ENCODE data around the gene EXOC3L1.

The EXOC3L1 gene

GRCh38 chr16:67156143-67156844 lies 33.6 kb downstream of the EXOC3L1 start:
- no peaks in the 10 kb centered on the region for H3K9me3 ChIP-seq (ENCODE audit: control insufficient read depth, low read length)
- H3K27me3 ChIP-seq (ENCODE audit: control insufficient read depth, insufficient read depth, low read length, poor library complexity, severe bottlenecking), result peaks cover 100% of the 10 kb centered on the region
- H3K4me1 ChIP-seq (ENCODE audit: control insufficient read depth, insufficient read depth, low read length), result peaks cover 9% of the 10 kb centered on the region
- no peaks in the 10 kb centered on the region for H3K36me3 ChIP-seq (ENCODE audit: control insufficient read depth, insufficient read depth, low read length)
- no peak overlapping the region for H3K27ac ChIP-seq (ENCODE audit: insufficient read depth, low read depth, low read length, poor library complexity, severe bottlenecking)
- WGBS, 2 experiments, result 58 to 59% methylated on average over 15 of the region's 15 CpGs
- H3K4me3 ChIP-seq (ENCODE audit: insufficient read depth, low read depth, low read length), result no peak overlapping the region

- H3K4me3 ChIP-seq (ENCODE audit: insufficient read depth, low read depth, low read length), result peak overlapping the region; percentile 14
- no peak overlapping the region for H3K27ac ChIP-seq (ENCODE audit: insufficient read depth, low read depth, low read length, poor library complexity, severe bottlenecking)
- WGBS, 2 experiments, result 6% methylated on average over 74 of the region's 74 CpGs
- peaks cover 9% of the 10 kb centered on the region for H3K4me1 ChIP-seq (ENCODE audit: control insufficient read depth, insufficient read depth, low read length)
- no peaks in the 10 kb centered on the region for H3K9me3 ChIP-seq (ENCODE audit: control insufficient read depth, low read length)
- peaks cover 100% of the 10 kb centered on the region for H3K27me3 ChIP-seq (ENCODE audit: control insufficient read depth, insufficient read depth, low read length, poor library complexity, severe bottlenecking)
- H3K36me3 ChIP-seq (ENCODE audit: control insufficient read depth, insufficient read depth, low read length), result no peaks in the 10 kb centered on the region
These were observed 34.4 kb downstream of the EXOC3L1 start for GRCh38 chr16:67155295-67156142.

- Histone ChIP-seq H3K4me3 (ENCODE audit: insufficient read depth, low read depth, low read length) (peak overlapping the region; percentile 14), H3K27me3 (ENCODE audit: control insufficient read depth, insufficient read depth, low read length, poor library complexity, severe bottlenecking) (peaks cover 100% of the 10 kb centered on the region), H3K27ac (ENCODE audit: insufficient read depth, low read depth, low read length, poor library complexity, severe bottlenecking) (no peak overlapping the region), H3K4me1 (ENCODE audit: control insufficient read depth, insufficient read depth, low read length) (peaks cover 7% of the 10 kb centered on the region), H3K9me3 (ENCODE audit: control insufficient read depth, low read length) (no peaks in the 10 kb centered on the region), H3K36me3 (ENCODE audit: control insufficient read depth, insufficient read depth, low read length) (no peaks in the 10 kb centered on the region)
- WGBS, 2 experiments, result 21 to 22% methylated on average over 61 of the region's 61 CpGs
These were observed 35.2 kb downstream of the EXOC3L1 start for GRCh38 chr16:67154578-67155294.

- H3K36me3 ChIP-seq (ENCODE audit: control insufficient read depth, insufficient read depth, low read length), result peaks cover 19% of the 10 kb centered on the region
- peaks cover 75% of the 10 kb centered on the region for H3K27me3 ChIP-seq (ENCODE audit: control insufficient read depth, insufficient read depth, low read length, poor library complexity, severe bottlenecking)
- WGBS, 2 experiments, result 63 to 65% methylated on average over 8 of the region's 8 CpGs
- H3K9me3 ChIP-seq (ENCODE audit: control insufficient read depth, low read length), result no peaks in the 10 kb centered on the region
- H3K4me3 ChIP-seq (ENCODE audit: insufficient read depth, low read depth, low read length), result no peak overlapping the region
- no peaks in the 10 kb centered on the region for H3K4me1 ChIP-seq (ENCODE audit: control insufficient read depth, insufficient read depth, low read length)
- H3K27ac ChIP-seq (ENCODE audit: insufficient read depth, low read depth, low read length, poor library complexity, severe bottlenecking), result no peak overlapping the region
These were observed 38.4 kb downstream of the EXOC3L1 start for GRCh38 chr16:67151431-67152097.

- Histone ChIP-seq H3K4me1 (ENCODE audit: control insufficient read depth, insufficient read depth, low read length) (no peaks in the 10 kb centered on the region), H3K9me3 (ENCODE audit: control insufficient read depth, low read length) (no peaks in the 10 kb centered on the region), H3K27ac (ENCODE audit: insufficient read depth, low read depth, low read length, poor library complexity, severe bottlenecking) (no peak within 1 kb of the TSS), H3K4me3 (ENCODE audit: insufficient read depth, low read depth, low read length) (peak within 1 kb of the TSS; percentile 44), H3K27me3 (ENCODE audit: control insufficient read depth, insufficient read depth, low read length, poor library complexity, severe bottlenecking) (peaks cover 69% of the 10 kb centered on the region), H3K36me3 (ENCODE audit: control insufficient read depth, insufficient read depth, low read length) (peaks cover 19% of the 10 kb centered on the region)
- 2% methylated on average over 34 of the region's 34 CpGs for WGBS, 2 experiments
These were observed 39.0 kb downstream of the EXOC3L1 start, which contains the start of gene B3GNT9 for GRCh38 chr16:67150833-67151396. B3GNT9 (minus strand) TSS chr16:67150998; CDS start chr16:67150485, 513 bp downstream.

- Histone ChIP-seq H3K27ac (ENCODE audit: insufficient read depth, low read depth, low read length, poor library complexity, severe bottlenecking) (no peak overlapping the region), H3K4me1 (ENCODE audit: control insufficient read depth, insufficient read depth, low read length) (no peaks in the 10 kb centered on the region), H3K9me3 (ENCODE audit: control insufficient read depth, low read length) (no peaks in the 10 kb centered on the region), H3K36me3 (ENCODE audit: control insufficient read depth, insufficient read depth, low read length) (peaks cover 21% of the 10 kb centered on the region), H3K4me3 (ENCODE audit: insufficient read depth, low read depth, low read length) (peak overlapping the region; percentile 44), H3K27me3 (ENCODE audit: control insufficient read depth, insufficient read depth, low read length, poor library complexity, severe bottlenecking) (peaks cover 62% of the 10 kb centered on the region)
- 5% methylated on average over 94 of the region's 94 CpGs for WGBS, 2 experiments
These were observed 39.7 kb downstream of the EXOC3L1 start for GRCh38 chr16:67150047-67150832.

- peaks cover 54% of the 10 kb centered on the region for H3K27me3 ChIP-seq (ENCODE audit: control insufficient read depth, insufficient read depth, low read length, poor library complexity, severe bottlenecking)
- no peaks in the 10 kb centered on the region for H3K4me1 ChIP-seq (ENCODE audit: control insufficient read depth, insufficient read depth, low read length)
- WGBS, 2 experiments, result 75 to 77% methylated on average over 77 of the region's 77 CpGs
- no peak overlapping the region for H3K4me3 ChIP-seq (ENCODE audit: insufficient read depth, low read depth, low read length)
- no peak overlapping the region for H3K27ac ChIP-seq (ENCODE audit: insufficient read depth, low read depth, low read length, poor library complexity, severe bottlenecking)
- H3K9me3 ChIP-seq (ENCODE audit: control insufficient read depth, low read length), result no peaks in the 10 kb centered on the region
- H3K36me3 ChIP-seq (ENCODE audit: control insufficient read depth, insufficient read depth, low read length), result peaks cover 28% of the 10 kb centered on the region
These were observed 40.5 kb downstream of the EXOC3L1 start for GRCh38 chr16:67149276-67150046.

GRCh38 chr16:67148656-67149275 lies 41.2 kb downstream of the EXOC3L1 start:
- Histone ChIP-seq H3K4me3 (ENCODE audit: insufficient read depth, low read depth, low read length) (no peak overlapping the region), H3K27me3 (ENCODE audit: control insufficient read depth, insufficient read depth, low read length, poor library complexity, severe bottlenecking) (peaks cover 47% of the 10 kb centered on the region), H3K36me3 (ENCODE audit: control insufficient read depth, insufficient read depth, low read length) (peaks cover 34% of the 10 kb centered on the region), H3K27ac (ENCODE audit: insufficient read depth, low read depth, low read length, poor library complexity, severe bottlenecking) (no peak overlapping the region), H3K9me3 (ENCODE audit: control insufficient read depth, low read length) (no peaks in the 10 kb centered on the region), H3K4me1 (ENCODE audit: control insufficient read depth, insufficient read depth, low read length) (no peaks in the 10 kb centered on the region)
- WGBS, 2 experiments, result 95% methylated on average over 11 of the region's 11 CpGs
